22Rv1 (cell line): ENCODE data around the gene RNF220.

Experiments used
- CTCF ChIP-seq: fragments of 450-650 bp; IDR thresholded peaks from 2 replicates; pipeline ENCODE4 v1.5.1; 2017; ENCODE audit warnings: mild to moderate bottlenecking
- ZFX ChIP-seq: fragments of 450-650 bp; IDR thresholded peaks from 2 replicates; pipeline ENCODE4 v1.6.1; 2017; ENCODE audit warnings: antibody characterized with exemption, borderline replicate concordance

GRCh38 chr1:44557778-44558177, 152.7 kb downstream of the RNF220 start:
- TF ChIP-seq CTCF (no peak), ZFX (no peak)
